Measurements from ENCODE around the gene IRF8.

Gene IRF8

GRCh38 chr16:85963753-85964285 lies 64.9 kb downstream of the IRF8 start:
- no peak for DNase-seq

- no peak for DNase-seq
Observed at GRCh38 chr16:85965125-85965524, 66.2 kb downstream of the IRF8 start.

- DNase-seq = no peak
Observed at GRCh38 chr16:85967111-85967510, 68.1 kb downstream of the IRF8 start.

GRCh38 chr16:85968041-85968920 lies 69.3 kb downstream of the IRF8 start:
- no peak for DNase-seq

GRCh38 chr16:85969159-85969558 lies 70.2 kb downstream of the IRF8 start:
- DNase-seq = no peak

GRCh38 chr16:85969591-85969990 lies 70.6 kb downstream of the IRF8 start:
- DNase-seq = no peak

GRCh38 chr16:85970016-85970733 lies 71.2 kb downstream of the IRF8 start:
- no peak for DNase-seq

- DNase-seq = no peak
Observed at GRCh38 chr16:85970738-85971137, 71.8 kb downstream of the IRF8 start.

Data from activated CD4-positive, alpha-beta T cell treated with anti-CD3 and anti-CD28 coated beads, Interleukin-2, amount 50 U/mL, for 1 hour (primary cell).